Activated CD4-positive, alpha-beta memory T cell treated with anti-CD3 and anti-CD28 coated beads, Interleukin-2, amount 10 ng/mL, durations not matched to agents 7 days and 5 days (primary cell): ENCODE data around the gene INTS3. TPM values are rescaled to one million over a fixed set of nuclear protein-coding genes. Genes with fewer than 3 reads are reported as not detected.
"Not testable (repeated sequence)": the region's sequence is repeated elsewhere in the genome, so short reads cannot be mapped to it uniquely, and the experiment has no call there.

Experiments used
- CTCF ChIA-PET: fragments of 350-600 bp; sonication (Branson Sonifier 250); formaldehyde crosslinking; loops from one replicate; lab custom pipeline; 2021; ENCODE audit warnings: antibody characterized with exemption, inconsistent platforms; lab: Charles Lee
- POLR2A ChIA-PET: fragments of 350-600 bp; sonication (Branson Sonifier 250); formaldehyde crosslinking; loops from one replicate; lab custom pipeline; 2021; ENCODE audit warnings: antibody characterized with exemption; lab: Charles Lee
- DNase-seq: peaks from one replicate; pipeline ENCODE4 v3.0.0-alpha.2; 2020
- H3K27ac Mint-ChIP-seq: one replicate; pipeline ENCODE4 v1.8.0; 2021; ENCODE audit warnings: mild to moderate bottlenecking, mixed read lengths
- H3K27me3 Mint-ChIP-seq: one replicate; pipeline ENCODE4 v1.8.0; 2021; ENCODE audit warnings: mixed read lengths
- H3K36me3 Mint-ChIP-seq: one replicate; pipeline ENCODE4 v1.8.0; 2021; ENCODE audit warnings: low read depth, mixed read lengths
- H3K4me1 Mint-ChIP-seq: one replicate; pipeline ENCODE4 v1.8.0; 2021; ENCODE audit warnings: mixed read lengths
- H3K4me3 Mint-ChIP-seq: one replicate; pipeline ENCODE4 v1.8.0; 2021; ENCODE audit warnings: mild to moderate bottlenecking, mixed read lengths
- H3K9me3 Mint-ChIP-seq: one replicate; pipeline ENCODE4 v1.8.0; 2021; ENCODE audit warnings: mixed read lengths
- total RNA-seq, 2 experiments: library from RNA; stranded (reverse); gene quantifications; one replicate each; pipeline ENCODE4 v1.2.3, GENCODE V29; 2021

Gene INTS3
- total RNA-seq, 2 experiments from 2014 or later = 46.9 to 50.5 TPM

- H3K27me3 Mint-ChIP-seq = peaks cover 2% of the 10 kb centered on the region
- no peak overlapping the region for H3K27ac Mint-ChIP-seq
- H3K9me3 Mint-ChIP-seq = no peaks in the 10 kb centered on the region
- H3K36me3 Mint-ChIP-seq = no peaks in the 10 kb centered on the region
- ChIA-PET POLR2A (no interaction called here), CTCF (no interaction called here)
- no peak overlapping the region for H3K4me3 Mint-ChIP-seq
- no peaks in the 10 kb centered on the region for H3K4me1 Mint-ChIP-seq
- DNase-seq = no peak
These were observed 34.4 kb upstream of the INTS3 start for GRCh38 chr1:153693466-153693865.

DNA sequence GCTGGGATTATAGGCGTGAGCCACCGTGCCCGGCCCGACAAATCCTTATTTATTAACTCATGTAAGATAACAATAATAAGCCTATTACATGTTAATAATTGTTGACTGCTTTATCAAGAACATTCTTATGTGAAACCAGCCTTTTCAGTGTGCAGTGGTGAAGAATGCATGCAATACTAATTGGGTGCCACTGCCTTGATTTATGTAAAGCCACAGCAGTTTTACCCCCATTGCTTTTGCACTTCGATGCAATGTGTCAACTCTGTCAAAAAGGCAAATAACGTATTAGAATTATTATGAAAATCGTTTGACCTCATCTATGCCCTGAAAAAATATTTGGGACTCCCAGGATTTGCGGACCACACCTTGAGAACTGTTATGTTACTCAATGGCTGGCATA is 31.1 kb upstream of the INTS3 start:
- CTCF ChIA-PET = no interaction called here
- Mint-ChIP-seq H3K4me3 (no peak overlapping the region), H3K36me3 (no peaks in the 10 kb centered on the region), H3K4me1 (no peaks in the 10 kb centered on the region), H3K9me3 (no peaks in the 10 kb centered on the region), H3K27me3 (peaks cover 2% of the 10 kb centered on the region), H3K27ac (no peak overlapping the region)
- POLR2A ChIA-PET = no interaction called here
- no peak for DNase-seq

GRCh38 chr1:153697191-153698019 is 30.4 kb upstream of the INTS3 start:
- Mint-ChIP-seq H3K36me3 (no peaks in the 10 kb centered on the region), H3K27ac (no peak overlapping the region), H3K4me1 (no peaks in the 10 kb centered on the region), H3K9me3 (no peaks in the 10 kb centered on the region), H3K27me3 (peaks cover 2% of the 10 kb centered on the region), H3K4me3 (no peak overlapping the region)
- POLR2A ChIA-PET = no interaction called here
- CTCF ChIA-PET = no interaction called here
- DNase-seq = no peak

DNA sequence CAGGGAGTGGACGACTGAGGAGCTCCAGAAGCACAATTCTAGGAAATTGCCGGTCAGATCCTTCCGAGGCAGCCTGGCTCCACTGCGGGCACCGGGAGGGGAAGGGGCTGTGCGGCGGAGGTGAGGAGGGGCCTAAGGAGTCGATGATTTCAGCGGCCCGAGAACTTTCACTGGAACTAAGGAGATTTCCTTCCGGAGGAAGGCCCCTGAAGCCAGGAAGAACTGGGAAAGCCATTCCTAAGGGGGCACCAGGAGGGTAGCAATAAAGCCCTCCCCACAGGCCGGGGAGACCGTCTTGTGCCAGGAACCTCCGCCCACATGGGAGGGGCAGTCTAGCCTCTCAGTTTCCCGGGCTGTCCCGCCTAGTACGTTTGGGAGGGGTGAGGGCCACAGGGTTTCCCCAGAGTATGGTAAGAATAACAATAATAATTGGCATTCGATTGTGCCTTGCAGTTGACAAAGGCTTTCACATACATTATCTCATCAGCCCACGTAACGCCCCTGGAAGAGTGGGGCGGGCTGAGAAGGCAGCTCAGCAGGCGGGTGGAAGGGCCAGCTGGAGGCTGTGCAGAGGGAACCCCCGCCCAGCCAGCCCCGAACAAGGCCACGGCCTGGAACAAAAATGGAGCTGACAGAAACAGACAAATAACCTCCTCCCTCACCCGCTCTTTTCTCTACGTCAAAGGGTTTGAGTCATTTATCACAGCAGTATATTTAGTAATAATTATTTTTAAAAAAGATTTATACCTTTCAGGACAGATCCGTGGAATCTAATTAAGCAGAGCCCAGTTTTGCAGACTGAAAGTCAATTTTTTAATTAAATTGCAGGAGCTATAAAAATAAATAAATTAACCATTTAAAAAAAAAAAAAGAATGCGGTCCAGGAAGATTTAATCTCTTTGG is 29.6 kb upstream of the INTS3 start:
- no peaks in the 10 kb centered on the region for H3K9me3 Mint-ChIP-seq
- DNase-seq = no peak
- no peaks in the 10 kb centered on the region for H3K4me1 Mint-ChIP-seq
- POLR2A ChIA-PET = no interaction called here
- no peak overlapping the region for H3K27ac Mint-ChIP-seq
- no peak overlapping the region for H3K4me3 Mint-ChIP-seq
- H3K36me3 Mint-ChIP-seq = no peaks in the 10 kb centered on the region
- peaks cover 2% of the 10 kb centered on the region for H3K27me3 Mint-ChIP-seq
- CTCF ChIA-PET = no interaction called here

- DNase-seq = no peak
- no peaks in the 10 kb centered on the region for H3K9me3 Mint-ChIP-seq
- H3K4me1 Mint-ChIP-seq = no peaks in the 10 kb centered on the region
- H3K36me3 Mint-ChIP-seq = no peaks in the 10 kb centered on the region
- peaks cover 2% of the 10 kb centered on the region for H3K27me3 Mint-ChIP-seq
- ChIA-PET CTCF (no interaction called here), POLR2A (no interaction called here)
- no peak overlapping the region for H3K4me3 Mint-ChIP-seq
- no peak overlapping the region for H3K27ac Mint-ChIP-seq
These were observed 28.7 kb upstream of the INTS3 start for GRCh38 chr1:153698923-153699714.

DNA sequence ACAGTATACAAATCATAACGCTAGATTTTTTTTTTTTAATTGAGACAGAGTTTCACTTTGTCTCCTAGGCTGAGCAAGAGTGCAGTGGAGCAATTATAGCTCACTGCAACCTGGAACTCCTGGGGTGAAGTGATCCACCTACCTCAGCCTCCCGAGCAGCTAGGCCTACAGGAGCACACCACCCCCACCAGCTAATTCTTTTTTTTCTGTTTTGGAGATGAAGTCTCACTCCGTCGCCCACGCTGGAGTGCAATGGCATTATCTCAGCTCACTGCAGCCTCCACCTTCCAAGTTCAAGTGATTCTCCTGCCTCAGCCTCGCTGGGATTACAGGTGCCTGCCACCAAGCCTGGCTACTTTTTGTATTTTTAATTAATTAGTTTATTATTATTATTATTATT is 28.1 kb upstream of the INTS3 start:
- POLR2A ChIA-PET = no interaction called here
- H3K27ac Mint-ChIP-seq = no peak overlapping the region
- CTCF ChIA-PET = no interaction called here

GRCh38 chr1:153705484-153705883 is 22.4 kb upstream of the INTS3 start:
- Mint-ChIP-seq H3K4me3 (no peak overlapping the region), H3K27ac (no peak overlapping the region), H3K4me1 (no peaks in the 10 kb centered on the region), H3K9me3 (no peaks in the 10 kb centered on the region), H3K27me3 (peaks cover 2% of the 10 kb centered on the region), H3K36me3 (no peaks in the 10 kb centered on the region)
- POLR2A ChIA-PET = no interaction called here
- CTCF ChIA-PET = no interaction called here
- DNase-seq = no peak

More for the DNA sequence above, 28.1 kb upstream of the INTS3 start:
- Mint-ChIP-seq H3K4me3 (no peak overlapping the region), H3K9me3 (no peaks in the 10 kb centered on the region), H3K36me3 (no peaks in the 10 kb centered on the region), H3K4me1 (no peaks in the 10 kb centered on the region), H3K27me3 (peaks cover 2% of the 10 kb centered on the region)
- DNase-seq = no peak

GRCh38 chr1:153711026-153711425 is 16.8 kb upstream of the INTS3 start:
- POLR2A ChIA-PET = no interaction called here

DNA sequence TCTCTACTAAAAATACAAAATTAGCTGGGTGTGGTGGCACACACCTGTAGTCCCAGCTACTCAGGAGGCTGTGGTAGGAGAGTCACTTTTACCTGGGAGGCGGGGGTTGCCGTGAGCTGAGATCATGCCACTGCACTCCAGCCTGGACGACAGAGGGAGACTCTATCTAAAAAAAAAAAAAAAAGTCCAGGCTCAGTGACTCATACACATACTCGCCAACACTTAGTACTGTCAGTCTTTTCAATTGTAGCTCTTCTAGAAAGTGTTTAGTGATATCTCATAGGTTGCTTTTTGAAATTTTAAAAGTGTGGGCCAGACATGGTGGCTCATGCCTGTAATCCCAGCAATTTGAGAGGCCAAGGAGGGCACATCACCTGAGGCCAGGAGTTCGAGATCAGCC is 11.6 kb upstream of the INTS3 start:
- CTCF ChIA-PET, DNase-seq, H3K4me1 Mint-ChIP-seq, H3K4me3 Mint-ChIP-seq, H3K36me3 Mint-ChIP-seq, H3K27ac Mint-ChIP-seq, H3K9me3 Mint-ChIP-seq, POLR2A ChIA-PET: not testable (repeated sequence)
- H3K27me3 Mint-ChIP-seq = peaks cover 23% of the 10 kb centered on the region

More at GRCh38 chr1:153711026-153711425, 16.8 kb upstream of the INTS3 start:
- DNase-seq = no peak
- CTCF ChIA-PET = no interaction called here
- Mint-ChIP-seq H3K27me3 (peaks cover 17% of the 10 kb centered on the region), H3K36me3 (no peaks in the 10 kb centered on the region), H3K9me3 (no peaks in the 10 kb centered on the region), H3K27ac (no peak overlapping the region), H3K4me3 (no peak overlapping the region), H3K4me1 (no peaks in the 10 kb centered on the region)

DNA sequence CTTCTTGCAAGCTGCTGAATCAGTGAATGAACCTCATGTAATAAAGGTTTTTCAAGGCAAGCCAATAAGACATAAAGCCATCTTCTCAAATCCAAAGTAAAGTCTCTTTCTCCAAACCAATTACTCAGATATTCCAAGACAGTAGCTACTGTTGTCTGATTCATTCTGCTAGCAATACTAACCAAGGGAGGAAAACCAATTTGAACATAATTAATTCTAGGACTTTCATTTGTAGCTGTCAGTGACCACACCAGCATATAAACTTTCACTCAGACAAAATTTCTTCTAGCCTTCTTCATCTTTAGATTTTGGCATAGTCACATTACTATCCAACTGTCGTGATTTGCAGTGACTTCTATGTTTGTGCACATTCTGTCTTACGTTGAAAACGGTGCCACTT is 10.5 kb upstream of the INTS3 start:
- Mint-ChIP-seq H3K27ac (no peak overlapping the region), H3K4me1 (peaks cover 4% of the 10 kb centered on the region), H3K36me3 (no peaks in the 10 kb centered on the region), H3K4me3 (no peak overlapping the region), H3K9me3 (no peaks in the 10 kb centered on the region), H3K27me3 (peaks cover 23% of the 10 kb centered on the region)
- CTCF ChIA-PET = no interaction called here
- POLR2A ChIA-PET = interaction anchor here (1.5 kb wide), 1 partner anchor 58 kb away, joined by 3 read pairs; the partner anchor contains the start of gene SLC27A3
- DNase-seq = no peak

- no peak overlapping the region for H3K4me3 Mint-ChIP-seq
- DNase-seq = no peak
- ChIA-PET CTCF (no interaction called here), POLR2A (interaction anchor here (0.9 to 1.1 kb wide), 2 partner anchors 53 to 83 kb away, joined by 3 read pairs; no protein-coding TSS in a partner anchor)
- no peaks in the 10 kb centered on the region for H3K27me3 Mint-ChIP-seq
- no peaks in the 10 kb centered on the region for H3K36me3 Mint-ChIP-seq
- H3K4me1 Mint-ChIP-seq = peaks cover 14% of the 10 kb centered on the region
- no peak overlapping the region for H3K27ac Mint-ChIP-seq
- H3K9me3 Mint-ChIP-seq = no peaks in the 10 kb centered on the region
These were observed 4.2 kb upstream of the INTS3 start for GRCh38 chr1:153723687-153724086.

GRCh38 chr1:153724634-153725033 is 3.2 kb upstream of the INTS3 start:
- H3K27me3 Mint-ChIP-seq, H3K27ac Mint-ChIP-seq, DNase-seq, H3K9me3 Mint-ChIP-seq, H3K36me3 Mint-ChIP-seq, H3K4me3 Mint-ChIP-seq, CTCF ChIA-PET: not testable (repeated sequence)
- H3K4me1 Mint-ChIP-seq = peaks cover 22% of the 10 kb centered on the region
- POLR2A ChIA-PET = interaction anchor here (1.1 kb wide), 1 partner anchor 54 kb away, joined by 3 read pairs; no protein-coding TSS in a partner anchor
